H9 (cell line): ENCODE results near the gene STOX2. TPM values are rescaled to one million over a fixed set of nuclear protein-coding genes. Genes with fewer than 3 reads are reported as not detected.

Experiments
- DNase-seq: peaks from one replicate; pipeline ENCODE4 v3.0.0-alpha.2; 2017
- H2AFZ ChIP-seq: one replicate; pipeline ENCODE4 v1.6.1; 2013; ENCODE audit warnings: mild to moderate bottlenecking, low read length, control low read depth, moderate library complexity
- H2AK5ac ChIP-seq: 2 replicates; pipeline ENCODE4 v1.6.1; 2013; ENCODE audit warnings: low read length, control low read depth, mixed read lengths; ENCODE audit not compliant: insufficient read length
- H2BK120ac ChIP-seq: one replicate; pipeline ENCODE4 v1.6.1; 2013; ENCODE audit warnings: low read depth, mild to moderate bottlenecking, low read length, control low read depth, inconsistent platforms; ENCODE audit not compliant: poor library complexity, severe bottlenecking
- H2BK12ac ChIP-seq: 2 replicates; pipeline ENCODE4 v1.6.1; 2013; ENCODE audit warnings: low read length, control low read depth, mixed read lengths, low read depth; ENCODE audit not compliant: insufficient read length
- H2BK15ac ChIP-seq: 2 replicates; pipeline ENCODE4 v1.6.1; 2013; ENCODE audit warnings: low read depth, low read length, control low read depth
- H2BK20ac ChIP-seq: one replicate; pipeline ENCODE4 v1.6.1; 2013; ENCODE audit warnings: low read depth, mild to moderate bottlenecking, low read length, control low read depth, inconsistent platforms; ENCODE audit not compliant: poor library complexity, severe bottlenecking
- H2BK5ac ChIP-seq: 2 replicates; pipeline ENCODE4 v1.6.1; 2013; ENCODE audit warnings: low read length, control low read depth, mixed read lengths; ENCODE audit not compliant: insufficient read length
- H3K14ac ChIP-seq: 2 replicates; pipeline ENCODE4 v1.6.1; 2013; ENCODE audit warnings: low read length, control low read depth; ENCODE audit not compliant: insufficient read depth
- H3K18ac ChIP-seq: 2 replicates; pipeline ENCODE4 v1.6.1; 2013; ENCODE audit warnings: low read depth, mild to moderate bottlenecking, mixed read lengths, low read length, control low read depth; ENCODE audit not compliant: insufficient read length
- H3K23ac ChIP-seq: 2 replicates; pipeline ENCODE4 v1.6.1; 2013; ENCODE audit warnings: low read length, control low read depth, mixed read lengths, low read depth; ENCODE audit not compliant: insufficient read length
- H3K23me2 ChIP-seq: 2 replicates; pipeline ENCODE4 v1.6.1; 2013; ENCODE audit warnings: low read depth, mild to moderate bottlenecking, mixed read lengths, low read length, control low read depth; ENCODE audit not compliant: insufficient read length, poor library complexity, severe bottlenecking
- H3K27ac ChIP-seq: 2 replicates; pipeline ENCODE4 v1.5.1; 2013; ENCODE audit warnings: low read length, control low read depth, mixed read lengths, low read depth; ENCODE audit not compliant: insufficient read length
- H3K27me3 ChIP-seq: 2 replicates; pipeline ENCODE4 v1.6.1; 2013; ENCODE audit warnings: low read length, control low read depth, inconsistent platforms; ENCODE audit not compliant: insufficient read depth
- H3K4ac ChIP-seq: 2 replicates; pipeline ENCODE4 v1.6.1; 2013; ENCODE audit warnings: low read depth, mild to moderate bottlenecking, control low read depth, inconsistent platforms, low read length, moderate library complexity
- H3K4me1 ChIP-seq: 2 replicates; pipeline ENCODE4 v1.6.1; 2013; ENCODE audit warnings: low read length, control low read depth, inconsistent platforms; ENCODE audit not compliant: insufficient read depth
- H3K4me2 ChIP-seq: 2 replicates; pipeline ENCODE4 v1.6.1; 2013; ENCODE audit warnings: low read length, control low read depth, mixed read lengths; ENCODE audit not compliant: insufficient read length, insufficient read depth
- H3K56ac ChIP-seq: 2 replicates; pipeline ENCODE4 v1.6.1; 2013; ENCODE audit warnings: low read depth, mild to moderate bottlenecking, mixed read lengths, low read length, control low read depth; ENCODE audit not compliant: insufficient read length
- H3K79me1 ChIP-seq: 2 replicates; pipeline ENCODE4 v1.6.1; 2013; ENCODE audit warnings: low read depth, mild to moderate bottlenecking, moderate library complexity, low read length, control low read depth, inconsistent platforms; ENCODE audit not compliant: insufficient read depth, poor library complexity, severe bottlenecking
- H3K79me2 ChIP-seq: 2 replicates; pipeline ENCODE4 v1.6.1; 2013; ENCODE audit warnings: low read length, control low read depth, inconsistent platforms; ENCODE audit not compliant: insufficient read depth
- H3K9ac ChIP-seq: 2 replicates; pipeline ENCODE4 v1.6.1; 2013; ENCODE audit warnings: low read length, control low read depth, mixed read lengths; ENCODE audit not compliant: insufficient read length; ENCODE audit errors: extremely low read depth
- H3K9me3 ChIP-seq: one replicate; pipeline ENCODE4 v1.6.1; 2013; ENCODE audit warnings: low read depth, low read length, inconsistent platforms; ENCODE audit not compliant: control insufficient read depth
- H3T11ph ChIP-seq: one replicate; pipeline ENCODE4 v1.6.1; 2013; ENCODE audit warnings: mild to moderate bottlenecking, low read length, control low read depth, inconsistent platforms
- H4K20me1 ChIP-seq: one replicate; pipeline ENCODE4 v1.6.1; 2013; ENCODE audit not compliant: control insufficient read depth, insufficient read length, insufficient read depth
- H4K5ac ChIP-seq: 2 replicates; pipeline ENCODE4 v1.6.1; 2013; ENCODE audit warnings: low read depth, mild to moderate bottlenecking, mixed read lengths, low read length, control low read depth; ENCODE audit not compliant: insufficient read length
- H4K8ac ChIP-seq: replicated peaks from 2 replicates; pipeline ENCODE4 v1.6.1; 2013; ENCODE audit warnings: low read length, control low read depth, mixed read lengths, low read depth; ENCODE audit not compliant: insufficient read length
- H4K91ac ChIP-seq: 2 replicates; pipeline ENCODE4 v1.6.1; 2013; ENCODE audit warnings: low read depth, mild to moderate bottlenecking, moderate library complexity, mixed read lengths, low read length, control low read depth; ENCODE audit not compliant: insufficient read length
- H3K27ac Mint-ChIP-seq, 3 experiments: 2 replicates in 2 of 3; 3 replicates in 1 of 3; pipeline ENCODE4 v1.8.0; 2020 to 2021; ENCODE audit warnings: mixed read lengths in 3 of 3, mild to moderate bottlenecking in 1 of 3, moderate library complexity in 1 of 3
- H3K27me3 Mint-ChIP-seq: 2 replicates; pipeline ENCODE4 v1.8.0; 2021; ENCODE audit warnings: low read depth, mild to moderate bottlenecking, moderate library complexity, mixed read lengths
- H3K36me3 Mint-ChIP-seq, 3 experiments: 2 replicates in 2 of 3; 3 replicates in 1 of 3; pipeline ENCODE4 v1.8.0; 2020 to 2021; ENCODE audit warnings: low read depth in 3 of 3, mixed read lengths in 3 of 3; ENCODE audit not compliant: insufficient read depth in 1 of 3
- H3K4me1 Mint-ChIP-seq, 2 experiments: 2 replicates each; pipeline ENCODE4 v1.8.0; 2020; ENCODE audit warnings: mixed read lengths in 2 of 2
- H3K4me3 Mint-ChIP-seq, 2 experiments: 2 replicates in 1 of 2; 3 replicates in 1 of 2; pipeline ENCODE4 v1.8.0; 2020 to 2021; ENCODE audit warnings: mild to moderate bottlenecking in 2 of 2, mixed read lengths in 2 of 2, moderate library complexity in 1 of 2
- H3K9me3 Mint-ChIP-seq, 2 experiments: 2 replicates in 1 of 2; 3 replicates in 1 of 2; pipeline ENCODE4 v1.8.0; 2020; ENCODE audit warnings: mild to moderate bottlenecking in 2 of 2, mixed read lengths in 2 of 2, moderate library complexity in 1 of 2
- WGBS: extraction: QIAGEN DNeasy Blood & Tissue Kit; methylation state at CpG from one replicate; pipeline ENCODE4 v1.1.7; 2013; ENCODE audit warnings: missing lambda C conversion rate, low lambda C conversion rate, mixed read lengths; ENCODE audit not compliant: insufficient read length; ENCODE audit errors: extremely low coverage; 5-methylcytosine and 5-hydroxymethylcytosine counted together
- total RNA-seq: library from RNA; stranded (reverse); gene quantifications from 2 replicates; pipeline ENCODE4 v1.2.1, GENCODE V29; 2021
- TF ChIP-seq, protein P1 (sequence below): fragments of 200-600 bp; sonication (generic); conservative IDR thresholded peaks from 3 replicates; pipeline ENCODE4 v1.8.0; 2021; ENCODE audit warnings: antibody characterized with exemption, mild to moderate bottlenecking

The STOX2 gene
- total RNA-seq, 1 experiment from 2014 or later: 28.2 TPM

DNA sequence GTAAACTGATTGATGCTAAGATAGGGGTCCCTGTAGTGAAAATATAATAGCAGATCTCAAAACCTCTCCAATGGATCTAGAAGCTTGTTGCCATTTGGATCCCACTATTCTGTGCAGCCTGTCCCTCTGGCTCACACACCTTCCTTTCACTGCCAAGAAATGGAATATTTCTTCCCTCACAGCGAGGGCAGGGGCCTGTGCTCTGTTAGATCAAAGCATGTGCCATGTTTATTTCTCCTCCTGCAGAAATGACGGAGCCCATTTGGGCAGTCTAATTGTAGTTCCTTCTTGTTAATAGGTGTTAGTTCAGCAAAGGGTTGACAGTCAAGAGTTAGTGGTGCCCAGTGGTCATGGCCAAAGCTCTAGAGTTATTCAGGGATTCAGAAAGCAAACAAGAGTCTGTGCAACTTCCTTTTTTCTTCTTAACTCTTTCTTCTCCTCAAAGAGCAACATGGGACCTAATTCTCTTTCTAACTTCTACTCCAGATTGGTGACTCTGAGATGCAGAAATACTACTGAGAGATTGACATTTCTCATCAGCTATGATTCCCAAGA, 106.8 kb downstream of the STOX2 start:
- Histone ChIP-seq H4K91ac (no peak overlapping the region), H2BK20ac (no peak overlapping the region), H3K9me3 (no peaks in the 10 kb centered on the region), H3K23ac (no peak overlapping the region), H3K9ac (no peak overlapping the region), H4K5ac (no peak overlapping the region), H4K8ac (no peak overlapping the region), H3K14ac (no peak overlapping the region), H2BK5ac (no peak overlapping the region), H3K4ac (no peak overlapping the region), H2BK12ac (no peak overlapping the region), H3K23me2 (no peaks in the 10 kb centered on the region), H3K18ac (no peak overlapping the region), H3K27ac (no peak overlapping the region), H3K4me2 (no peak overlapping the region), H2BK120ac (no peak overlapping the region), H2AFZ (no peak overlapping the region), H2AK5ac (no peak overlapping the region), H2BK15ac (no peak overlapping the region), H3K79me2 (no peaks in the 10 kb centered on the region), H4K20me1 (no peaks in the 10 kb centered on the region), H3K4me1 (no peaks in the 10 kb centered on the region), H3T11ph (no peak overlapping the region), H3K79me1 (no peaks in the 10 kb centered on the region), H3K27me3 (no peaks in the 10 kb centered on the region), H3K56ac (no peak overlapping the region)
- TF ChIP-seq, protein P1, sequence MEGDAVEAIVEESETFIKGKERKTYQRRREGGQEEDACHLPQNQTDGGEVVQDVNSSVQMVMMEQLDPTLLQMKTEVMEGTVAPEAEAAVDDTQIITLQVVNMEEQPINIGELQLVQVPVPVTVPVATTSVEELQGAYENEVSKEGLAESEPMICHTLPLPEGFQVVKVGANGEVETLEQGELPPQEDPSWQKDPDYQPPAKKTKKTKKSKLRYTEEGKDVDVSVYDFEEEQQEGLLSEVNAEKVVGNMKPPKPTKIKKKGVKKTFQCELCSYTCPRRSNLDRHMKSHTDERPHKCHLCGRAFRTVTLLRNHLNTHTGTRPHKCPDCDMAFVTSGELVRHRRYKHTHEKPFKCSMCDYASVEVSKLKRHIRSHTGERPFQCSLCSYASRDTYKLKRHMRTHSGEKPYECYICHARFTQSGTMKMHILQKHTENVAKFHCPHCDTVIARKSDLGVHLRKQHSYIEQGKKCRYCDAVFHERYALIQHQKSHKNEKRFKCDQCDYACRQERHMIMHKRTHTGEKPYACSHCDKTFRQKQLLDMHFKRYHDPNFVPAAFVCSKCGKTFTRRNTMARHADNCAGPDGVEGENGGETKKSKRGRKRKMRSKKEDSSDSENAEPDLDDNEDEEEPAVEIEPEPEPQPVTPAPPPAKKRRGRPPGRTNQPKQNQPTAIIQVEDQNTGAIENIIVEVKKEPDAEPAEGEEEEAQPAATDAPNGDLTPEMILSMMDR: no peak
- H3K27ac Mint-ChIP-seq: peak overlapping the region in 1 of 3 experiments; percentile 90; a peak in 1 of 7 replicates
- peaks cover 7 to 8% of the 10 kb centered on the region in 2 experiments for H3K4me1 Mint-ChIP-seq
- DNase-seq: no peak
- peaks cover 13 to 27% (median 18%) of the 10 kb centered on the region in 3 experiments; a peak in 5 of 7 replicates for H3K36me3 Mint-ChIP-seq
- no CpG with 5 or more reads among the region's 2 CpGs for WGBS
- H3K27me3 Mint-ChIP-seq: no peaks in the 10 kb centered on the region
- no peak overlapping the region for H3K4me3 Mint-ChIP-seq
- no peaks in the 10 kb centered on the region for H3K9me3 Mint-ChIP-seq
